ENCODE results near the gene OR5C1. TPM values are rescaled to one million over a fixed set of nuclear protein-coding genes. Genes with fewer than 3 reads are reported as not detected.

Gene OR5C1
- total RNA-seq, 1 donor from 2014 or later: not detected

- H3K27ac Mint-ChIP-seq: no peak overlapping the region
- no peaks in the 10 kb centered on the region for H3K36me3 Mint-ChIP-seq
- no peaks in the 10 kb centered on the region for H3F3A ChIP-seq (ENCODE audit: low read depth)
- no peak overlapping the region for H3K27ac ChIP-seq
- H3K27me3 Mint-ChIP-seq (ENCODE audit: insufficient read depth, low read depth): peaks cover 5% of the 10 kb centered on the region
- TF ChIP-seq EZH2 (IDR thresholded peaks at IDR 0.05) (no peak), EZH2phosphoT487 (IDR thresholded peaks at IDR 0.05) (no peak)
- TF ChIP-seq, protein P1, sequence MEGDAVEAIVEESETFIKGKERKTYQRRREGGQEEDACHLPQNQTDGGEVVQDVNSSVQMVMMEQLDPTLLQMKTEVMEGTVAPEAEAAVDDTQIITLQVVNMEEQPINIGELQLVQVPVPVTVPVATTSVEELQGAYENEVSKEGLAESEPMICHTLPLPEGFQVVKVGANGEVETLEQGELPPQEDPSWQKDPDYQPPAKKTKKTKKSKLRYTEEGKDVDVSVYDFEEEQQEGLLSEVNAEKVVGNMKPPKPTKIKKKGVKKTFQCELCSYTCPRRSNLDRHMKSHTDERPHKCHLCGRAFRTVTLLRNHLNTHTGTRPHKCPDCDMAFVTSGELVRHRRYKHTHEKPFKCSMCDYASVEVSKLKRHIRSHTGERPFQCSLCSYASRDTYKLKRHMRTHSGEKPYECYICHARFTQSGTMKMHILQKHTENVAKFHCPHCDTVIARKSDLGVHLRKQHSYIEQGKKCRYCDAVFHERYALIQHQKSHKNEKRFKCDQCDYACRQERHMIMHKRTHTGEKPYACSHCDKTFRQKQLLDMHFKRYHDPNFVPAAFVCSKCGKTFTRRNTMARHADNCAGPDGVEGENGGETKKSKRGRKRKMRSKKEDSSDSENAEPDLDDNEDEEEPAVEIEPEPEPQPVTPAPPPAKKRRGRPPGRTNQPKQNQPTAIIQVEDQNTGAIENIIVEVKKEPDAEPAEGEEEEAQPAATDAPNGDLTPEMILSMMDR (IDR thresholded peaks at IDR 0.05): no peak
- H4K20me1 ChIP-seq (ENCODE audit: low read depth): no peaks in the 10 kb centered on the region
- H3K9me3 ChIP-seq (ENCODE audit: low read depth): no peaks in the 10 kb centered on the region
- H2AFZ ChIP-seq (replicated peaks): no peak overlapping the region
- no peaks in the 10 kb centered on the region for H3K9me3 Mint-ChIP-seq
- no peaks in the 10 kb centered on the region for H3K4me1 Mint-ChIP-seq
- no peak overlapping the region for H3K4me3 ChIP-seq
- H3K27me3 ChIP-seq: no peaks in the 10 kb centered on the region
- H3K4me1 ChIP-seq: no peaks in the 10 kb centered on the region
- H3K4me3 Mint-ChIP-seq: no peak overlapping the region
- H3K9ac ChIP-seq: no peak overlapping the region
- no peak overlapping the region for H3K4me2 ChIP-seq
- DNase-seq (ENCODE audit: low spot score): no peak
- H3K79me2 ChIP-seq (ENCODE audit: low read depth): no peaks in the 10 kb centered on the region
- no peaks in the 10 kb centered on the region for H3K36me3 ChIP-seq
These were observed 9.6 kb upstream of the OR5C1 start for GRCh38 chr9:122779181-122779580.

- no peaks in the 10 kb centered on the region for H3K79me2 ChIP-seq (ENCODE audit: low read depth)
- H3K4me1 ChIP-seq: no peaks in the 10 kb centered on the region
- no peak overlapping the region for H3K9ac ChIP-seq
- Mint-ChIP-seq H3K27ac (no peak overlapping the region), H3K27me3 (ENCODE audit: insufficient read depth, low read depth) (peaks cover 5% of the 10 kb centered on the region), H3K36me3 (no peaks in the 10 kb centered on the region), H3K9me3 (no peaks in the 10 kb centered on the region), H3K4me1 (no peaks in the 10 kb centered on the region), H3K4me3 (no peak overlapping the region)
- no peaks in the 10 kb centered on the region for H3K36me3 ChIP-seq
- H3K4me3 ChIP-seq: no peak overlapping the region
- no peak for DNase-seq (ENCODE audit: low spot score)
- TF ChIP-seq EZH2phosphoT487 (IDR thresholded peaks at IDR 0.05) (no peak), EZH2 (IDR thresholded peaks at IDR 0.05) (no peak)
- TF ChIP-seq, protein P1 (IDR thresholded peaks at IDR 0.05): no peak
- no peak overlapping the region for H3K4me2 ChIP-seq
- H3K27me3 ChIP-seq: no peaks in the 10 kb centered on the region
- no peak overlapping the region for H2AFZ ChIP-seq (replicated peaks)
- no peaks in the 10 kb centered on the region for H3F3A ChIP-seq (ENCODE audit: low read depth)
- H3K9me3 ChIP-seq (ENCODE audit: low read depth): no peaks in the 10 kb centered on the region
- H4K20me1 ChIP-seq (ENCODE audit: low read depth): no peaks in the 10 kb centered on the region
- no peak overlapping the region for H3K27ac ChIP-seq
These were observed 8.7 kb upstream of the OR5C1 start for GRCh38 chr9:122780026-122780425.

GRCh38 chr9:122781671-122782070 is 7.1 kb upstream of the OR5C1 start:
- TF ChIP-seq EZH2 (IDR thresholded peaks at IDR 0.05): no peak
- no peak for TF ChIP-seq EZH2phosphoT487 (IDR thresholded peaks at IDR 0.05)
- TF ChIP-seq, protein P1 (IDR thresholded peaks at IDR 0.05): no peak
- no peaks in the 10 kb centered on the region for H3K9me3 Mint-ChIP-seq

More at GRCh38 chr9:122781671-122782070, 7.1 kb upstream of the OR5C1 start:
- H2AFZ ChIP-seq (replicated peaks): no peak overlapping the region
- H3K36me3 ChIP-seq: no peaks in the 10 kb centered on the region
- no peaks in the 10 kb centered on the region for H3F3A ChIP-seq (ENCODE audit: low read depth)
- no peak overlapping the region for H3K27ac Mint-ChIP-seq
- H3K27me3 ChIP-seq: no peaks in the 10 kb centered on the region
- no peaks in the 10 kb centered on the region for H3K9me3 ChIP-seq (ENCODE audit: low read depth)
- H3K4me1 ChIP-seq: no peaks in the 10 kb centered on the region
- H3K4me2 ChIP-seq: no peak overlapping the region
- no peaks in the 10 kb centered on the region for H3K4me1 Mint-ChIP-seq
- no peak overlapping the region for H3K27ac ChIP-seq
- H3K9ac ChIP-seq: no peak overlapping the region
- H3K27me3 Mint-ChIP-seq (ENCODE audit: insufficient read depth, low read depth): peaks cover 3% of the 10 kb centered on the region
- no peaks in the 10 kb centered on the region for H3K79me2 ChIP-seq (ENCODE audit: low read depth)
- no peaks in the 10 kb centered on the region for H3K36me3 Mint-ChIP-seq
- H3K4me3 ChIP-seq: no peak overlapping the region
- H4K20me1 ChIP-seq (ENCODE audit: low read depth): no peaks in the 10 kb centered on the region
- no peak overlapping the region for H3K4me3 Mint-ChIP-seq
- DNase-seq (ENCODE audit: low spot score): no peak
